Cardiac muscle cell (in vitro differentiated cells and primary cell): Measurements from ENCODE around the gene ACSS3. TPM values are rescaled to one million over a fixed set of nuclear protein-coding genes. Genes with fewer than 3 reads are reported as not detected.

ENCODE experiments used
- DNase-seq, 2 donors: peaks; one replicate each; pipeline versions ENCODE4 v3.0.0 to v3.0.0-alpha.2; 2010 to 2017; ENCODE audit warnings: low read depth in 1 of 2, low spot score in 1 of 2
- H3K27ac ChIP-seq: fragments of 200-600 bp; sonication (generic); 2 replicates; pipeline ENCODE4 v1.5.1; 2016
- H3K27me3 ChIP-seq: fragments of 200-600 bp; sonication (generic); 2 replicates; pipeline ENCODE4 v1.6.0; 2016; ENCODE audit warnings: control low read depth
- H3K36me3 ChIP-seq: fragments of 200-600 bp; sonication (generic); 2 replicates; pipeline ENCODE4 v1.5.1; 2016; ENCODE audit warnings: control low read depth
- H3K4me1 ChIP-seq: fragments of 200-600 bp; sonication (generic); 2 replicates; pipeline ENCODE4 v1.8.1; 2017; ENCODE audit warnings: low read depth, mild to moderate bottlenecking, mixed run types
- H3K4me3 ChIP-seq: fragments of 200-600 bp; sonication (generic); 2 replicates; pipeline ENCODE4 v1.5.1; 2016; ENCODE audit warnings: mild to moderate bottlenecking
- H3K9me3 ChIP-seq: fragments of 200-600 bp; sonication (generic); 2 replicates; pipeline ENCODE4 v1.5.1; 2017; ENCODE audit warnings: low read depth, mild to moderate bottlenecking, control low read depth
- CTCF ChIP-seq: IDR thresholded peaks from 2 replicates; pipeline ENCODE4 v1.5.1; 2012; ENCODE audit warnings: low read depth, mild to moderate bottlenecking, low read length
- polyA plus RNA-seq: library from polyadenylated mRNA; unstranded; fragments of >200 nt; fragmentation: Nextera tagmentation; extraction: Ambion mirVana; gene quantifications from 2 replicates; pipeline ENCODE4 v1.2.1, GENCODE V29; 2016
- total RNA-seq: library from RNA; depleted of rRNA; stranded (reverse); fragments of >200 nt; gene quantifications from 2 replicates; pipeline ENCODE4 v1.2.3, GENCODE V29; 2016

ACSS3 gene
- total and polyA plus RNA-seq, 2 experiments from 2014 or later: 15.9 to 32.4 TPM

- Histone ChIP-seq H3K36me3 (no peaks in the 10 kb centered on the region), H3K9me3 (no peaks in the 10 kb centered on the region), H3K4me3 (no peak overlapping the region), H3K4me1 (no peaks in the 10 kb centered on the region), H3K27me3 (no peaks in the 10 kb centered on the region), H3K27ac (no peak overlapping the region)
- DNase-seq: no peak
- no peak for TF ChIP-seq CTCF
These were observed 181.5 kb downstream of the ACSS3 start for GRCh38 chr12:81259360-81259759.

- H3K4me1 ChIP-seq: no peaks in the 10 kb centered on the region
- DNase-seq: no peak
- no peak for TF ChIP-seq CTCF
- H3K9me3 ChIP-seq: no peaks in the 10 kb centered on the region
- H3K27me3 ChIP-seq: no peaks in the 10 kb centered on the region
- no peak overlapping the region for H3K4me3 ChIP-seq
- no peak overlapping the region for H3K27ac ChIP-seq
- H3K36me3 ChIP-seq: no peaks in the 10 kb centered on the region
These were observed 183.8 kb downstream of the ACSS3 start for GRCh38 chr12:81261508-81262207.

- no peak overlapping the region for H3K4me3 ChIP-seq
- H3K9me3 ChIP-seq: no peaks in the 10 kb centered on the region
- no peaks in the 10 kb centered on the region for H3K36me3 ChIP-seq
- DNase-seq: no peak
- no peaks in the 10 kb centered on the region for H3K4me1 ChIP-seq
- H3K27ac ChIP-seq: no peak overlapping the region
- H3K27me3 ChIP-seq: no peaks in the 10 kb centered on the region
- no peak for TF ChIP-seq CTCF
These were observed 185.2 kb downstream of the ACSS3 start for GRCh38 chr12:81263072-81263471.

GRCh38 chr12:81270385-81270784, 192.5 kb downstream of the ACSS3 start:
- no peak for DNase-seq
- no peak overlapping the region for H3K4me3 ChIP-seq
- H3K27ac ChIP-seq: no peak overlapping the region
- no peaks in the 10 kb centered on the region for H3K36me3 ChIP-seq
- H3K27me3 ChIP-seq: no peaks in the 10 kb centered on the region
- H3K9me3 ChIP-seq: no peaks in the 10 kb centered on the region
- no peak for TF ChIP-seq CTCF
- no peaks in the 10 kb centered on the region for H3K4me1 ChIP-seq

GRCh38 chr12:81274637-81275529, 197.0 kb downstream of the ACSS3 start:
- DNase-seq: peak in 1 of 2 donors; percentile 3
- Histone ChIP-seq H3K27me3 (no peaks in the 10 kb centered on the region), H3K27ac (no peak overlapping the region), H3K4me1 (no peaks in the 10 kb centered on the region), H3K4me3 (no peak overlapping the region), H3K36me3 (no peaks in the 10 kb centered on the region), H3K9me3 (no peaks in the 10 kb centered on the region)
- no peak for TF ChIP-seq CTCF
